Activated gamma-delta T cell (primary cell): Measurements from ENCODE around the gene GCNT2.
"Not testable (repeated sequence)": the region's sequence is repeated elsewhere in the genome, so short reads cannot be mapped to it uniquely, and the experiment has no call there.

Experiments
- DNase-seq: peaks from one replicate; lab custom pipeline; 2025; lab: John Stamatoyannopoulos, UW

The GCNT2 gene

GRCh38 chr6:10580570-10580969, 59.4 kb downstream of the GCNT2 start:
- DNase-seq, result no peak

GRCh38 chr6:10581402-10581801, 60.3 kb downstream of the GCNT2 start:
- not testable (repeated sequence) for DNase-seq

GRCh38 chr6:10582774-10583508, 61.8 kb downstream of the GCNT2 start:
- DNase-seq, result no peak

GRCh38 chr6:10583509-10583901, 62.4 kb downstream of the GCNT2 start:
- DNase-seq, result no peak

GRCh38 chr6:10584607-10585006, 63.5 kb downstream of the GCNT2 start:
- no peak for DNase-seq

GRCh38 chr6:10585209-10585845, 64.2 kb downstream of the GCNT2 start:
- DNase-seq, result no peak

GRCh38 chr6:10586302-10586701, 65.2 kb downstream of the GCNT2 start:
- DNase-seq, result no peak

- DNase-seq, result no peak
These were observed 66.7 kb downstream of the GCNT2 start for GRCh38 chr6:10587656-10588406.

GRCh38 chr6:10588562-10589428, 67.6 kb downstream of the GCNT2 start:
- no peak for DNase-seq

GRCh38 chr6:10589429-10589727, 68.2 kb downstream of the GCNT2 start:
- no peak for DNase-seq

- DNase-seq, result no peak
These were observed 68.8 kb downstream of the GCNT2 start for GRCh38 chr6:10589983-10590382.

- DNase-seq, result no peak
These were observed 70.4 kb downstream of the GCNT2 start for GRCh38 chr6:10591422-10592160.

GRCh38 chr6:10595731-10596664, 74.8 kb downstream of the GCNT2 start:
- no peak for DNase-seq

GRCh38 chr6:10597499-10598001, 76.4 kb downstream of the GCNT2 start:
- no peak for DNase-seq

GRCh38 chr6:10598084-10598960, 77.2 kb downstream of the GCNT2 start:
- DNase-seq, result no peak

- DNase-seq, result no peak
These were observed 77.9 kb downstream of the GCNT2 start for GRCh38 chr6:10599046-10599445.

GRCh38 chr6:10600681-10601080, 79.5 kb downstream of the GCNT2 start:
- not testable (repeated sequence) for DNase-seq

- DNase-seq, result no peak
These were observed 82.1 kb downstream of the GCNT2 start for GRCh38 chr6:10603219-10603618.

GRCh38 chr6:10609038-10609437, 87.9 kb downstream of the GCNT2 start:
- DNase-seq, result no peak
